PC-3 (cell line): ENCODE measurements around the gene FOXJ3. TPM values are rescaled to one million over a fixed set of nuclear protein-coding genes. Genes with fewer than 3 reads are reported as not detected.

Experiments
- ATAC-seq: fragments of 200-7000 bp; cut with Tn5 transposase; 2 replicates; pipeline ENCODE4 v1.9.1; 2020; ENCODE audit warnings: mild to moderate bottlenecking, moderate library complexity
- BruUV-seq: library from RNA; stranded (reverse); fragments of 400-500 nt; replicated peaks from 2 replicates; lab custom pipeline; 2021; lab: Mats Ljungman, UMichigan
- CTCF ChIA-PET: fragments of 300-600 bp; sonication (Branson Sonifier 250); formaldehyde crosslinking; loops from one replicate; lab custom pipeline; 2022; ENCODE audit warnings: antibody characterized with exemption; lab: Charles Lee
- POLR2A ChIA-PET: fragments of 300-600 bp; sonication (Branson Sonifier 250); formaldehyde crosslinking; loops from one replicate; lab custom pipeline; 2022; ENCODE audit warnings: antibody characterized with exemption; ENCODE audit not compliant: unreplicated experiment; lab: Charles Lee
- DNase-seq: peaks from one replicate; pipeline ENCODE4 v3.0.0-alpha.2; 2015
- H2AFZ ChIP-seq: fragments of 300-600 bp; sonication (generic); 2 replicates; pipeline ENCODE4 v1.6.0; 2016; ENCODE audit warnings: antibody characterized with exemption, low read length
- H3F3A ChIP-seq: fragments of 300-600 bp; sonication (generic); one replicate; pipeline ENCODE4 v1.6.0; 2017; ENCODE audit warnings: antibody characterized with exemption, low read length, control low read depth, mild to moderate bottlenecking; ENCODE audit not compliant: unreplicated experiment
- H3K27ac ChIP-seq: fragments of 300-600 bp; sonication (generic); 2 replicates; pipeline ENCODE4 v1.5.1; 2016; ENCODE audit warnings: mild to moderate bottlenecking, low read length
- H3K27me3 ChIP-seq: fragments of 300-600 bp; sonication (generic); 2 replicates; pipeline ENCODE4 v1.6.1; 2016; ENCODE audit warnings: low read length, mixed read lengths
- H3K36me3 ChIP-seq: fragments of 300-600 bp; sonication (generic); 2 replicates; pipeline ENCODE4 v1.6.1; 2016; ENCODE audit warnings: low read depth, mixed run types, low read length, mixed read lengths
- H3K4me1 ChIP-seq: fragments of 300-600 bp; sonication (generic); 2 replicates; pipeline ENCODE4 v1.5.1; 2016; ENCODE audit warnings: low read length; ENCODE audit not compliant: insufficient read depth
- H3K4me2 ChIP-seq: fragments of 300-600 bp; sonication (generic); 2 replicates; pipeline ENCODE4 v1.6.0; 2016; ENCODE audit warnings: low read length
- H3K4me3 ChIP-seq: fragments of 300-600 bp; sonication (generic); 2 replicates; pipeline ENCODE4 v1.5.1; 2016; ENCODE audit warnings: mild to moderate bottlenecking, low read length, mixed read lengths
- H3K79me2 ChIP-seq: fragments of 300-600 bp; sonication (generic); 2 replicates; pipeline ENCODE4 v1.6.1; 2017; ENCODE audit warnings: low read length, mixed read lengths
- H3K9ac ChIP-seq: fragments of 300-600 bp; sonication (generic); 2 replicates; pipeline ENCODE4 v1.6.0; 2016; ENCODE audit warnings: mild to moderate bottlenecking, low read length
- H3K9me2 ChIP-seq: fragments of 300-600 bp; sonication (generic); replicated peaks from 2 replicates; pipeline ENCODE4 v1.6.1; 2016; ENCODE audit warnings: mixed run types, low read length, mixed read lengths
- H3K9me3 ChIP-seq: fragments of 300-600 bp; sonication (generic); 2 replicates; pipeline ENCODE4 v1.6.1; 2016; ENCODE audit warnings: low read length, mixed read lengths
- H4K20me1 ChIP-seq: fragments of 300-600 bp; sonication (generic); 2 replicates; pipeline ENCODE4 v1.6.1; 2016; ENCODE audit warnings: low read length, mixed read lengths
- EZH2 ChIP-seq: fragments of 300-600 bp; sonication (generic); IDR thresholded peaks from one replicate; pipeline ENCODE4 v1.6.1; 2017; ENCODE audit warnings: antibody characterized with exemption, mild to moderate bottlenecking, low read length; ENCODE audit not compliant: unreplicated experiment
- EZH2phosphoT487 ChIP-seq: fragments of 300-600 bp; sonication (generic); IDR thresholded peaks from 2 replicates; pipeline ENCODE4 v1.6.1; 2018; ENCODE audit warnings: mild to moderate bottlenecking, antibody characterized with exemption, low read length, borderline replicate concordance
- intact Hi-C: fragments of 100-400 bp; cut with micrococcal nuclease; formaldehyde crosslinking; loops from 2 replicates; pipeline ENCODE4 v1.9.0; 2023
- total RNA-seq: library from RNA; depleted of rRNA; stranded (reverse); fragments of >200 nt; gene quantifications from 2 replicates; pipeline ENCODE4 v1.2.3, GENCODE V29; 2014
- TF ChIP-seq, protein P1 (sequence below): fragments of 300-600 bp; sonication (generic); conservative IDR thresholded peaks from 2 replicates; pipeline ENCODE4 v1.5.1; 2017; ENCODE audit warnings: antibody characterized with exemption, low read depth, mild to moderate bottlenecking, low read length

FOXJ3 gene
- total RNA-seq, 1 experiment from 2014 or later, result 23.4 TPM

GRCh38 chr1:42279055-42279454 lies 56.0 kb downstream of the FOXJ3 start:
- 0 out of 2 replicates have a peak, but pooled peaks cover 21% of the 10 kb centered on the region for H4K20me1 ChIP-seq

DNA sequence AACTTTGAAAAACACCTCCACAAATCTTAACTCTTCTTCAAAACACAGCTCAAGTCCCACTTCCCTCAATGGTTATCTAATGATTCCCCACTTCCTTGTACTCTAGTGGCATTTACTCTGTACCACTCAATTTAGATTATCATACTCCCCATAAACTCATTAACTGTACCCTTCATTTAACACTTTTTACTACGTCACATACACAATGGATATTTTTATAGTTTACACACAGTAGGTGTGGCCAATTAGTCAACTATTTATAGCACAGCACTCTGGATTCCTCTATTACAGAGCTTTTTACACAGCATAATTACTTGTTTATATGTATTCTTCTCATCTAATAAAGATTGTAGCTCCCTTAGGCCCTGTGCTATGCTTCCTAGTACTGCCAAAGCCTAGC lies 62.1 kb downstream of the FOXJ3 start:
- Histone ChIP-seq H3K27ac (no peak overlapping the region), H3F3A (no peaks in the 10 kb centered on the region), H3K4me3 (no peak overlapping the region), H2AFZ (no peak overlapping the region), H3K9me3 (no peaks in the 10 kb centered on the region), H3K79me2 (peaks cover 83% of the 10 kb centered on the region), H4K20me1 (0 out of 2 replicates have a peak, but pooled peaks cover 11% of the 10 kb centered on the region), H3K4me1 (no peaks in the 10 kb centered on the region), H3K9ac (no peak overlapping the region), H3K36me3 (peaks cover 8% of the 10 kb centered on the region), H3K27me3 (no peaks in the 10 kb centered on the region), H3K4me2 (no peak overlapping the region), H3K9me2 (no peaks in the 10 kb centered on the region)
- TF ChIP-seq EZH2phosphoT487 (no peak), EZH2 (no peak)
- TF ChIP-seq, protein P1, sequence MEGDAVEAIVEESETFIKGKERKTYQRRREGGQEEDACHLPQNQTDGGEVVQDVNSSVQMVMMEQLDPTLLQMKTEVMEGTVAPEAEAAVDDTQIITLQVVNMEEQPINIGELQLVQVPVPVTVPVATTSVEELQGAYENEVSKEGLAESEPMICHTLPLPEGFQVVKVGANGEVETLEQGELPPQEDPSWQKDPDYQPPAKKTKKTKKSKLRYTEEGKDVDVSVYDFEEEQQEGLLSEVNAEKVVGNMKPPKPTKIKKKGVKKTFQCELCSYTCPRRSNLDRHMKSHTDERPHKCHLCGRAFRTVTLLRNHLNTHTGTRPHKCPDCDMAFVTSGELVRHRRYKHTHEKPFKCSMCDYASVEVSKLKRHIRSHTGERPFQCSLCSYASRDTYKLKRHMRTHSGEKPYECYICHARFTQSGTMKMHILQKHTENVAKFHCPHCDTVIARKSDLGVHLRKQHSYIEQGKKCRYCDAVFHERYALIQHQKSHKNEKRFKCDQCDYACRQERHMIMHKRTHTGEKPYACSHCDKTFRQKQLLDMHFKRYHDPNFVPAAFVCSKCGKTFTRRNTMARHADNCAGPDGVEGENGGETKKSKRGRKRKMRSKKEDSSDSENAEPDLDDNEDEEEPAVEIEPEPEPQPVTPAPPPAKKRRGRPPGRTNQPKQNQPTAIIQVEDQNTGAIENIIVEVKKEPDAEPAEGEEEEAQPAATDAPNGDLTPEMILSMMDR, result no peak
- ChIA-PET CTCF (no interaction called here), POLR2A (no interaction called here)
- BruUV-seq, result no TSS peak
- intact Hi-C loops, result no loop called here
- no peak for DNase-seq
- no peak for ATAC-seq

More at GRCh38 chr1:42279055-42279454, 56.0 kb downstream of the FOXJ3 start:
- Histone ChIP-seq H2AFZ (no peak overlapping the region), H3K36me3 (peaks cover 7% of the 10 kb centered on the region), H3K9me2 (no peaks in the 10 kb centered on the region), H3K9ac (no peak overlapping the region), H3K4me3 (no peak overlapping the region), H3K4me2 (no peak overlapping the region), H3F3A (no peaks in the 10 kb centered on the region), H3K79me2 (peaks cover 75% of the 10 kb centered on the region), H3K27ac (no peak overlapping the region), H3K9me3 (no peaks in the 10 kb centered on the region), H3K4me1 (peaks cover 15% of the 10 kb centered on the region; the same call in 1 of the 2 replicates), H3K27me3 (no peaks in the 10 kb centered on the region)
- no peak for DNase-seq
- no TSS peak for BruUV-seq
- intact Hi-C loops, result no loop called here
- TF ChIP-seq EZH2phosphoT487, result no peak
- no peak for TF ChIP-seq EZH2
- TF ChIP-seq, protein P1, result no peak
- POLR2A ChIA-PET, result no interaction called here
- ATAC-seq, result no peak
- CTCF ChIA-PET, result no interaction called here

GRCh38 chr1:42267904-42268303 lies 67.1 kb downstream of the FOXJ3 start:
- Histone ChIP-seq H3K36me3 (peaks cover 18% of the 10 kb centered on the region; the same call in 1 of the 2 replicates), H3K27ac (no peak overlapping the region), H3K9ac (no peak overlapping the region), H3K9me2 (no peaks in the 10 kb centered on the region), H3K4me3 (no peak overlapping the region), H4K20me1 (peaks cover 30% of the 10 kb centered on the region; the same call in 1 of the 2 replicates), H3K79me2 (peaks cover 99% of the 10 kb centered on the region), H3K9me3 (no peaks in the 10 kb centered on the region), H3K27me3 (no peaks in the 10 kb centered on the region), H3F3A (no peaks in the 10 kb centered on the region), H3K4me2 (no peak overlapping the region), H2AFZ (no peak overlapping the region), H3K4me1 (peaks cover 22% of the 10 kb centered on the region)
- BruUV-seq, result no TSS peak
- intact Hi-C loops, result no loop called here
- DNase-seq (no peak), ATAC-seq (no peak)
- ChIA-PET CTCF (no interaction called here), POLR2A (no interaction called here)
- TF ChIP-seq, protein P1, result no peak
- no peak for TF ChIP-seq EZH2phosphoT487
- no peak for TF ChIP-seq EZH2
